ENCODE data around the gene MYRFL.

DNA sequence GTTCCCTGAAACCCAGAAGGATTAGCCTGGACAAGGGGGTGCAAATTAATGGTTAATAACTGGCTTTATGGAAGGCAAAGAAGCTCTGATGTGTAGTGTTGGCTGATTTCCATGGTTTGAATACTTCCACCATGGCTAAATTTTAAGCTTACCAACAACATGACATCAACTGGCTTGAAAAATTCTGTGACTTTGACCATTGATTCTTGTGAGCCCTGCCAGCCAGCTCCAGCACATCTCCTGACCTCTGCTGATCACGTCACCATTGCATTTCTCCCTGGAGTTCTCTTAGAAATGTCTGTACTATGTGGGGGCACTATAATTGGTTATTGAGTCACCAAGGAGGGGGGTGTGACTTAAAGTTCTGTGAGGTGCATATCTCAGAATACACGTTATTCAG is 171.2 kb downstream of the MYRFL start:
- TF ChIP-seq POLR2A (IDR thresholded peaks at IDR 0.05; ENCODE audit: low read length) (no peak), GATA1 (IDR thresholded peaks at IDR 0.05; ENCODE audit: low read depth, low read length) (no peak)
